Keratinocyte (primary cell): ENCODE results near the gene C1QL3.

Experiments
- EZH2 ChIP-seq: IDR thresholded peaks from one replicate; pipeline ENCODE4 v1.6.1; 2012; ENCODE audit warnings: inconsistent platforms, mild to moderate bottlenecking, low read length, moderate library complexity
- TF ChIP-seq, protein P1 (sequence below), 3 experiments: IDR thresholded peaks in 1 of 3; conservative IDR thresholded peaks in 1 of 3; optimal IDR thresholded peaks in 1 of 3; 2 replicates in 2 of 3; 3 replicates in 1 of 3; pipeline versions ENCODE3 to v1.5.1; 2011; ENCODE audit warnings: low read length in 3 of 3, mild to moderate bottlenecking in 3 of 3, moderate library complexity in 2 of 3, control low read depth in 1 of 3, inconsistent platforms in 1 of 3; ENCODE audit not compliant: insufficient read depth in 2 of 3; ENCODE audit errors: extremely low read depth in 1 of 3

DNA sequence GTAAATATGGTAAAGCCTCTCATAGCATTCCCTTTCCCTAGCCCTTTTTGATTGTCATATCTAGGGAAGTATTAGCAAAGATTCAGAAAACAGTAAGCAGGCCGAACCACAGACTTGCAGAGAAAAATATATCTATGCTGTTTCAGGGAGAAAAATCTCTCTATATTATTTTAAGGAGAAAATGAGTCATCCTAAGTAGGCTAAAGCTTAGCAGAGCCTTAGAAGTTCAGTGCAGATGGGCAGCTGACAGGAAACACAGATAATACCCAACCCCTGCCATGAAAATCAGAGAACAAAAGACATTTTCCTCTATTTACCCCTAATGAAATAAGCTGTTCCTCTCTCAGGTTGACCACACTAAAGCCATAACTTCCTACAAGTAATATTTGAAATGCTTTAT, 16.5 kb downstream of the C1QL3 start:
- TF ChIP-seq, protein P1, sequence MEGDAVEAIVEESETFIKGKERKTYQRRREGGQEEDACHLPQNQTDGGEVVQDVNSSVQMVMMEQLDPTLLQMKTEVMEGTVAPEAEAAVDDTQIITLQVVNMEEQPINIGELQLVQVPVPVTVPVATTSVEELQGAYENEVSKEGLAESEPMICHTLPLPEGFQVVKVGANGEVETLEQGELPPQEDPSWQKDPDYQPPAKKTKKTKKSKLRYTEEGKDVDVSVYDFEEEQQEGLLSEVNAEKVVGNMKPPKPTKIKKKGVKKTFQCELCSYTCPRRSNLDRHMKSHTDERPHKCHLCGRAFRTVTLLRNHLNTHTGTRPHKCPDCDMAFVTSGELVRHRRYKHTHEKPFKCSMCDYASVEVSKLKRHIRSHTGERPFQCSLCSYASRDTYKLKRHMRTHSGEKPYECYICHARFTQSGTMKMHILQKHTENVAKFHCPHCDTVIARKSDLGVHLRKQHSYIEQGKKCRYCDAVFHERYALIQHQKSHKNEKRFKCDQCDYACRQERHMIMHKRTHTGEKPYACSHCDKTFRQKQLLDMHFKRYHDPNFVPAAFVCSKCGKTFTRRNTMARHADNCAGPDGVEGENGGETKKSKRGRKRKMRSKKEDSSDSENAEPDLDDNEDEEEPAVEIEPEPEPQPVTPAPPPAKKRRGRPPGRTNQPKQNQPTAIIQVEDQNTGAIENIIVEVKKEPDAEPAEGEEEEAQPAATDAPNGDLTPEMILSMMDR (optimal IDR thresholded peaks at IDR 0.05 in 1 of 3, IDR thresholded peaks at IDR 0.05 in 1 of 3, conservative IDR thresholded peaks at IDR 0.05 in 1 of 3; ENCODE audit: extremely low read depth in 1 of 3, insufficient read depth in 2 of 3, low read length in 3 of 3), result no peak
- no peak for TF ChIP-seq EZH2
